Activated CD4-positive, alpha-beta T cell treated with anti-CD3 and anti-CD28 coated beads for 4 hours (primary cell): Measurements from ENCODE around the gene OR2B6.
"Not testable (repeated sequence)": the region's sequence is repeated elsewhere in the genome, so short reads cannot be mapped to it uniquely, and the experiment has no call there.

Experiments used
- DNase-seq, 2 donors: peaks; one replicate each; pipeline ENCODE4 v3.0.0-alpha.2; 2020

OR2B6 gene

DNA sequence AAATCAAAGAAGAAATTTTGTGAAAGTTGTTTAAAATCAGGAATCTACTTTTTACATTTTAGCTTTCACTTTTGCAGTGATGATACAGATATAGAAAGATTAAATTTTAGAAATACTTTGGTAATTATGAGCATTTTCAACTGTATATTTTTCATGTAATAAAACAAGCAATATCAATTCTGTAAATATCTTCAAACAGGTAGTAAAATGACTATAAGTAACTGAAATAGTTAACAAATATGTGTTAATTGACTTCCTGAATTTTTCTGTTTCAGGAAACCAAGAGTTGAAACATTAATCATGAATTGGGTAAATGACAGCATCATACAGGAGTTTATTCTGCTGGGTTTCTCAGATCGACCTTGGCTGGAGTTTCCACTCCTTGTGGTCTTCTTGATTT lies at the start of gene OR2B6:
Gene OR2B6 (plus strand): TSS at position 301 of the 400 bp plus-strand sequence. CDS start 0 bp downstream, at position 301.
- DNase-seq: no peak

- no peak for DNase-seq
Measured at GRCh38 chr6:27908017-27908416, 49.0 kb upstream of the OR2B6 start.

GRCh38 chr6:27911956-27912446 lies 45.0 kb upstream of the OR2B6 start, which contains the start of gene OR2B2:
Gene OR2B2, minus strand, starts transcription at chr6:27912396. Its CDS starts 77 bp downstream, at chr6:27912319.
- no peak for DNase-seq

DNA sequence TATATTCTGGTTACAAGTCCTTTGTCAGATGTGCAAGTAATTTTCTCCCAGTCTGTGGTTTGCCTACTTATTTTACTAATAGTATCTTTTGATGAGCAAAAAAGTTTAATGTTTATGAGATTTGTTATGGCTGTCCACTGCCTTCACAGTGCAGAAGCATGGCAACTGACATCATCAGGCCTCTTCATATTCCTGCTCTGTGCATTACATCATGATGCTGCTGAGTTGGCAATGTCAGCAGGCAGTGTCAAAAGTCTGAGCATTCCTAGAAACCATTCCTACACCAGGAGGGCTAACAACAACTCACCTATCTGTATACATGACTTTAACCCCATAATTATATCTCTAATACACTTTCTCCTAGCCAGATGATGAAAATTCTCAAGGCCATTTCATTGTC lies 34.1 kb upstream of the OR2B6 start:
- no peak for DNase-seq

- no peak for DNase-seq
Measured at GRCh38 chr6:27924179-27924578, 32.9 kb upstream of the OR2B6 start.

- DNase-seq: not testable (repeated sequence)
Measured at GRCh38 chr6:27928041-27928440, 29.0 kb upstream of the OR2B6 start.

DNA sequence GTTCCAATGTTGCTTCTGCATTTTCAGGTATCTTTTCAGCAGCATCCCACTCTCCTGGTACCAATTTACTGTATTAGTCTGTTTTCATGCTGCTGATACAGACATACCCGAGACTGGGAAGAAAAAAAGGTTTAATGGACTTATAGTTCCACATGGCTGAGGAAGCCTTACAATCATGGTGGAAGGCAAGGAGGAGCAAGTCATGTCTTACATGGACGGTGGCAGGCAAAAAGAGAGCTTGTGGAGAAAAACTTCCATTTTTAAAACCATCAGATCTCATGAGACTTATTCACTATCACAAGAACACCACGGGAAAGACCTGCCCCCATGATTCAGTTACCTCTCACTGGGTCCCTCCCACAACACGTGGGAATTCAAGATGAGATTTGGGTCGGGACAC lies 27.1 kb upstream of the OR2B6 start:
- not testable (repeated sequence) for DNase-seq

DNA sequence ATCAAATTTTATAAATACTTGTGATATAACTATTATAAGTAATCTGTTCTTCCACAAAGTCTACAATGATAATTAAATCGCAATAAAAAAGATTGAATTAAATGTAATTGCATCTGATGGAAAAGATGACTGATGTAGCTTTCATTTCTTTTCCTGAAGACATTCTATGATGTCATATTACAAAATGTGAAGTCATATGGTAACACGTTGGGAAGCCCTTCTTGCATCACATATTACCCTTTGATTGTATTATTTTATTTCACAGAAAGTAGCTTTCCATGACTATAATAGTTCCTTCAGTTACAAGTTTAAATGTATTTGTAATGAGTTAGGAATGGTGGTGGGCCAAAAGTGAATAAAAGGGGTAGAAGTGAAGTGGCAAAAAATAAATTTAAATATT lies 25.8 kb upstream of the OR2B6 start:
- no peak for DNase-seq

- DNase-seq: no peak
Measured at GRCh38 chr6:27940766-27941165, 16.3 kb upstream of the OR2B6 start.

- DNase-seq: not testable (repeated sequence)
Measured at GRCh38 chr6:27943072-27943471, 14.0 kb upstream of the OR2B6 start.

- DNase-seq: no peak
Measured at GRCh38 chr6:27948237-27948636, 8.8 kb upstream of the OR2B6 start.

GRCh38 chr6:27951040-27951439 lies 6.0 kb upstream of the OR2B6 start:
- no peak for DNase-seq

DNA sequence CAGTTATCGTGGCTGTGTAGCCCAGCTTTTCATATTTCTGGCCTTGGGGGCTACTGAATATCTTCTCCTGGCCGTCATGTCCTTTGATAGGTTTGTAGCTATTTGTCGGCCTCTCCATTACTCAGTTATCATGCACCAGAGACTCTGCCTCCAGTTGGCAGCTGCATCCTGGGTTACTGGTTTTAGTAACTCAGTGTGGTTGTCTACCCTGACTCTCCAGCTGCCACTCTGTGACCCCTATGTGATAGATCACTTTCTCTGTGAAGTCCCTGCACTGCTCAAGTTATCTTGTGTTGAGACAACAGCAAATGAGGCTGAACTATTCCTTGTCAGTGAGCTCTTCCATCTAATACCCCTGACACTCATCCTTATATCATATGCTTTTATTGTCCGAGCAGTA lies 475 bp downstream of the OR2B6 start:
- no peak for DNase-seq

DNA sequence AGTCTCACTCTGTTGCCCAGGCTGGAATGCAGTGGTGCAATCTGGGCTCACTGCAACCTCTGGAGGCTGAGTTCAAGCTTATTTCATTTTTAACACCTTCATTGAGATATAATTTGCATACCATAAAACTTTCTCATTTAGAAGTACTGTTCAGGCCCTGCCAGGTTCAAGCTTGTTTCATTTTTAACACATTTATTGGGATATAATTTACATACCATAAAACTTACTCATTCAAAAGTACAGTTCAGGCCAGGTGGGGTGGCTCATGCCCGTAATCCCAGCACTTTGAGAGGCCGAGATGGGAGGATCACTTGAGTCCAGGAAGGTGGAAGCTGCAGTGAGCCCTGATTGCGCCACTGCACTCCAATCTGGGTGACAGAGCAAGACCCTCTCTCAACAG lies 5.5 kb downstream of the OR2B6 start:
- no peak for DNase-seq

DNA sequence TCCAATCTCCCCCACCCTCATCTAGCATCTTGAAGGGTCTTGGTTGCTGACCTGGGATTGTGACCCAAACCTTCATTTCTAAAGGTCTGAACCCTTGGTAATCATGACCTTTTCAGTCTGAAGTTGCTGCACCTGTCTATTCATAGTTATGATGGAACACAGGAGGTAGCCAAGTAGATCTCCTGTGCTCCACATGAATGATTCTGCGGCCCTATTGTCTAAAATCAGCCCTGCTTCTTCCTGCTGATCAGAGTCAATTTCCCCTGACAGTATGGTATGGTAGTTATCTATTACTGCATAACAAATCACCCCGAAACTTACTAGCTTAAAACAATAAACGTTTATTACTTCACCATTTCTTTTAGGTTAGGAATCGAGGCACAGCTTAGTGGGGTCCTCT lies 9.0 kb downstream of the OR2B6 start:
- DNase-seq: no peak

GRCh38 chr6:27966816-27967426 lies 9.9 kb downstream of the OR2B6 start:
- no peak for DNase-seq

- no peak for DNase-seq
Measured at GRCh38 chr6:27970444-27970843, 13.4 kb downstream of the OR2B6 start.

DNA sequence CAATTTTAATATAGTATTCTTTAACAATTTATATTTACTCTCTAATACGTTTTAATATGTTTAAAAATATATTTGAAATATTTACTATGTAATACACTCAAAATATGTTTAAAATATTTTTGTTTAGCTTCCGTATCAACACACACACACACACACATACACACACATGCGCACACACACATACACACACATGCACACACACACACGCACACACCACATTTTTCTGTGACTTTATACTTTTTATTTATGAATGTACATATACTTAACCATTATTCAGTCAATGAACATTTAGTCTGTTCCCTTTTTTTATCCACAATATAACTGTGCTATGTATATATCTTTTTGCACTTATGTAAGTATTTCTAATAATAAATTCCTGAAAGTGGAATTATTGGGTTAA lies 15.7 kb downstream of the OR2B6 start:
- DNase-seq: no peak

DNA sequence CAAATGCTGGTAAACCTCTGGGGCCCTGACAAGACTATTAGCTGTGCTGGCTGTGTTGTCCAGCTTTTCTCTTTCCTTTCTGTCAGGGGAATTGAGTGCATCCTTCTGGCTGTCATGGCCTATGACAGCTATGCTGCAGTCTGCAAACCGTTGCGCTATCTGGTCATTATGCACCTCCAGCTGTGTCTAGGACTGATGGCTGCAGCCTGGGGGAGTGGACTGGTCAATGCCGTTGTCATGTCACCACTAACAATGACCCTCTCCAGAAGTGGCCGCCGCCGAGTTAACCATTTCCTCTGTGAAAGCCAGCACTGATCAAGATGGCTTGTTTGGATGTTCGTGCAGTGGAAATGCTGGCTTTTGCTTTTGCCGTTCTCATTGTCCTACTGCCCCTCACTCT lies 20.3 kb downstream of the OR2B6 start:
- no peak for DNase-seq

DNA sequence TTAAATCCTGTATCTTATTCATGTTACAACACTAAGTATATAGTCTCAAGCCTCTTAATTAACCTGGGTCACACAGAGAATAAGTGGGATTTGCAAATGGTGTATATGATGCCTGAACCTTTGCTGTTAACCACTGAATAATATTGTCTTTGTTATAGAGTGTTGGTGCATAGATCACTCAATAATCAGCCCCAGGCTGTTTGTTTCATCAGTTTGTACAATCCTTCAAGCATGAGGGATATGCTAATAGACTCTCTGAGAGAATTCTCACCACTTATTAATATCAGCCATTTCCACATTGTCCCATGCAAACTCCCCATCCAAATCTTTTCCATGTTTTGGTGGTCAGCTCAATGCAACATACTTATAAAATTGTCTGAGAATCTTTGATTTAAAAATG lies 21.7 kb downstream of the OR2B6 start:
- no peak for DNase-seq

GRCh38 chr6:27980111-27980510 lies 23.1 kb downstream of the OR2B6 start:
- DNase-seq: no peak

DNA sequence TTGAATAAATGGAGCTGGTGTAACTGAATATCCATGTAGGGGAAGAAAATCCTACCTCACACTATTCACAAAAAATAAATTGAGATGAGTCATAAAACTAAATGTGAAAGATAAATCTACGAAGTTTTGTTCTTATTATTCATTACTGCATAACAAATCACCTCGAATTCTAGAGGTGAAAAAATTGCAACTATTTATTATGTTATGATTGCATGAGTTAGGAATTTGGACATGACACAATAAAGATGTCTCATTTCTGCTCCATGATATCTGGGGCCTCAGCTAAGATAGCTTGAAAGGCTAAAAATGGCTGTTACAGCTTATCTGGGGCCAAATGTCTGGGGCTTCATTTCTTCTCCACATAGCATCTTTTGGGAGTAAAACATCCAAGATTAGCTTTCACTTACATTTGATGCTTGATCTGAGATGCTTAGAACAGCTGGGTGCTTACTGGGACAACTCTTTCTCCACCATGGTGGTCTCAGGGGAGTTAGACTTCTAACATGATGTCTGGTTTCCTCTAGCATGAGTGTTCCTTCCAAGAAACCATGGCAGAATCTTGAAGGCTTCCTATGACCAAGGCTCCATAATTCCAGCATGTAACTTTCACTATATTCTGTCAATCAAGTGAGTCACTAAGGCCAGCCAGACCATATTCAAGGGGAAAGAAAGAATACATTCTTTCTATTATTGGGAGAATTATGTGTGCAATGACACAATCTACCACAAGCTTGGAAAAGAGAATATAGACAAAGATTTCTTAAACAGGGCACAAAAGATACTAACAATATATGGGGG lies 30.1 kb downstream of the OR2B6 start:
- no peak for DNase-seq

- no peak for DNase-seq
Measured at GRCh38 chr6:27994616-27995015, 37.6 kb downstream of the OR2B6 start.

DNA sequence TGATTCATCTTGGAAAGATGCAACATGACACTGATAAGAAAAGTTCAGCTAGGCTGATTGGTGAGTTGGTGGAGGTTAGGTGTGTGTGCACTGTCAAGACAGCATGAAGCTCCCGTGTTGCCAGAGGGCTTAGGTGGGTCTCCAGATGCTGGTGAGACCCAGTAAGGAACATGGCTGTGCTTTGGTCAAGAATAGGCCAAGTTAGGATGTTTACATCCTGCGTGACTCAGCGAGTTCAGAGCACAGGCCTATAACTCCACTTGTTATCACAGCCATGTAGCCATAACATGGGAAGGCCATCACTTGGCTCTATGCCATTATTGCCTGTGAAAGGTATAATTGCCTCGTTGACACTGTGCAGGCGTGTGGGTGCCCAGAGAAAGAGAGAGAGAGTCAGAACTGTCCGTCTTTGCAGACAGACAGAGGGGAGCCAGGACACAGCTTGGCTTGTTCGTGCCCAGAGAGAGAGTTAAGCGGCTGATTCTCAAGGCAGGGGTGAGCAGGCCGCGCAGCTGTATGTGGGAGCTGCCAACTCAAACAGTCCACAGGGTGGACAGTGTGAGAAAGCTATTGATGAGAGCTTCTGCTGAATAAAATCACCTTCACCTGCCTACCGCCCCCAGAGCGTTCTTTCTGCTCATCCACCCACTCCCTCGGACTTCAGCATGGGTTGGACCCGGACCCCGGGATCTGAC lies 43.5 kb downstream of the OR2B6 start:
- no peak for DNase-seq
